WI38 (cell line): ENCODE data around the gene FOXN3.

Experiments
- H3K4me3 ChIP-seq: 2 replicates; pipeline ENCODE4 v1.5.1; 2011; ENCODE audit warnings: low read depth, mild to moderate bottlenecking, control low read depth, low read length
- TF ChIP-seq, protein P1 (sequence below): IDR thresholded peaks from 2 replicates; pipeline ENCODE4 v1.5.1; 2012; ENCODE audit warnings: low read depth, mild to moderate bottlenecking, control low read depth, low read length

The FOXN3 gene

DNA sequence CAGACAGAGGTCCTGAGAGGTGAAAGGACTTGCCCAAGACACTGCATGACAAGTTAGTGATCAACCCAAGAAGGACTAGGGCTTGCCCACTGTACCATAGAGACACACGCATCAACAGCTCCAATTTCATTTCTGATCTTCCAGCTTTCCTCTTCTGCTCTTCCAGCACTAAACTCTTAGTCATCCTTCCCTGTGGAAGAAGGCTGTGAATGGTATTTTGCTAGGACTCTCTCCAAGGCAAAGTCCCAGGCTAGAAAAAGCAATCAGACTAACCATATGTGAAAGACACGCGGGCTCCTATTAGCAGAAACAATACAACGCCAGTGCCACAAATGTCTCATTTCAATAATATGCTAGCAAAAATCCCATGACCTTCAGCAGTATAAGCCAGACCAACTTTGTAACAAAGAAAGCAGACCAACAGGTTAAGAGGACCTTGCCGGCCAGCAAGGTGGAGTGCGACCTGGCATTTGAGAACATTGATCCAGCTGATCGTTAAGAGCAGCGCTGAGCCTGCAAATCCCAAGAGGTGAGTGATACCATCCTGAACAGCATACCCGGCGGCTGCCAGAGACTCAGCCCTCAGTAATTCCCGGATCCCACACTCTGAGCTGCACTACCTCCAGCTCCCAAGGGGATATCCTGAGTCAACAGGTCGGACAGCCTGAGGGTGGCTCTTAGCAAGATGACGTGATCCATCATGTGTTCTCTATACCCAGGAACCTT lies 132.5 kb downstream of the FOXN3 start:
- TF ChIP-seq, protein P1, sequence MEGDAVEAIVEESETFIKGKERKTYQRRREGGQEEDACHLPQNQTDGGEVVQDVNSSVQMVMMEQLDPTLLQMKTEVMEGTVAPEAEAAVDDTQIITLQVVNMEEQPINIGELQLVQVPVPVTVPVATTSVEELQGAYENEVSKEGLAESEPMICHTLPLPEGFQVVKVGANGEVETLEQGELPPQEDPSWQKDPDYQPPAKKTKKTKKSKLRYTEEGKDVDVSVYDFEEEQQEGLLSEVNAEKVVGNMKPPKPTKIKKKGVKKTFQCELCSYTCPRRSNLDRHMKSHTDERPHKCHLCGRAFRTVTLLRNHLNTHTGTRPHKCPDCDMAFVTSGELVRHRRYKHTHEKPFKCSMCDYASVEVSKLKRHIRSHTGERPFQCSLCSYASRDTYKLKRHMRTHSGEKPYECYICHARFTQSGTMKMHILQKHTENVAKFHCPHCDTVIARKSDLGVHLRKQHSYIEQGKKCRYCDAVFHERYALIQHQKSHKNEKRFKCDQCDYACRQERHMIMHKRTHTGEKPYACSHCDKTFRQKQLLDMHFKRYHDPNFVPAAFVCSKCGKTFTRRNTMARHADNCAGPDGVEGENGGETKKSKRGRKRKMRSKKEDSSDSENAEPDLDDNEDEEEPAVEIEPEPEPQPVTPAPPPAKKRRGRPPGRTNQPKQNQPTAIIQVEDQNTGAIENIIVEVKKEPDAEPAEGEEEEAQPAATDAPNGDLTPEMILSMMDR, result no peak
- no peak overlapping the region for H3K4me3 ChIP-seq

DNA sequence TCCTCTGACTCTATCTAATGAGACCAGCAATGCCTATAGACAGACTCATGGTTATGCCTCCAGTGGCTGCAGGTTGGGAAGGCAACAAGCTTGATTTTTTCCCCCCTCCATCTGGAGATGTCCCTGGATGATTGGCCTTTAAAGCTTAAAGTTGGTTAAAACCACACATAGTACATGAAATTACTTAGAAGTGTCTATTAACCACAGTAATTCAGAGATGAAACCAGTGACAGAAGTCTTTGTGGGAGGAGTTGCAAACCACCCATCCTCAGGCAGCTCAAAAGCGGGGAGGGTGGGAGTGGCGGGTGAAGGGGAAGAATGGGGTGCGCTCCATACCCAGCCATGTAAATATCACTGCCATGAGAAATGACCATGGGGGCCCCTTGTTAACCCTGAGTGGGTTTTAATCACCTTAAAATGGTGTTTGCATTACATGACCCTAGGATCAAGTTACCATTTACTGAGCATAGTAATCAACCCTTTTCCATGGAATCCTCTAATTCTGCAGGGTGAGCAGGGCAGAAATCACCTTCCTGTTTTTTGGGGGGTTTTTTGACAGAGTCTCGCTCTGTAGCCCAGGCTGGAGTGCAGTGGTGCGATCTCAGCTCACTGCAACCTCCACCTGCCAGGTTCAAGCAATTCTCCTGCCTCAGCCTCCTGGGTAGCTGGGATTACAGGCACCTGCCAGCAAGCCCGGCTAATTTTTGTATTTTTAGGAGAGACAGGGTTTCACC lies 133.5 kb downstream of the FOXN3 start:
- H3K4me3 ChIP-seq, result no peak overlapping the region
- TF ChIP-seq, protein P1, result no peak

DNA sequence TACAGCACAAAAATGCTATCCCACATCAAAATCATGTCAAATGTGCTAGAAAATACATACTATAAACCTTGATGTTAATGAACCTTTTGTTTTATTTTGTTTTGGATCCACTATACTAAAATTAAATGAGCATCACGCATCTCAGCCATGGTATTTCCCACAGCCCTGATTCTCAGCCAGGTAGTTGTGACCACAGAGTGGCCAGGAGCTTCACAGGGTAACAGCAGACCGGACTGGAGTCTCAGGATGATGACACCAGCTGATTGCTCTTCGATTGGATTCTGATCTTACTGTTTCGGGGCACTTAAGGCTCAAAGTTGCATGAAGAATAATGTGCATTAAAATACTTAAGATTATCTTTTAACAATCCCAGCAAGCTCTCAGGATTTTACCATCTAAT lies 134.8 kb downstream of the FOXN3 start:
- no peak overlapping the region for H3K4me3 ChIP-seq
- TF ChIP-seq, protein P1, result no peak

DNA sequence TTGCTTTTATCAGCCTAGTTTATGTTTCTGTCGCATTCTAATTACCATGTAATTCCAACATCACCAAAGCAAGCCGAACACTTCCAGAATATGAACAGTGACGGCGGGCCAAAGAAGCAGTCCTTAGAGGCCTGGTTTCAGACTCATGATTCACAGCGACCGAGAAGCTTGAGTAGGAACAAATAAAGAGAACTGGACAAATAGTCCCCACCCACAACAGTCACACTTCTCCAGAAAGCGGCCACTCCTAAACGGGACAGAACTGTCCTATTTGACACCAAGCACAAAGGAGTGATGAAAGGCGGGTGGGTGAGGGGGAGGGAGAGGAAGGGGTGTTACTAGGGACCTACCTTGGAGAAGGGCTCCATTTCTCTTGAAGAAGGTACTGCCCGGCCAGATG lies 136.4 kb downstream of the FOXN3 start:
- TF ChIP-seq, protein P1, result no peak

DNA sequence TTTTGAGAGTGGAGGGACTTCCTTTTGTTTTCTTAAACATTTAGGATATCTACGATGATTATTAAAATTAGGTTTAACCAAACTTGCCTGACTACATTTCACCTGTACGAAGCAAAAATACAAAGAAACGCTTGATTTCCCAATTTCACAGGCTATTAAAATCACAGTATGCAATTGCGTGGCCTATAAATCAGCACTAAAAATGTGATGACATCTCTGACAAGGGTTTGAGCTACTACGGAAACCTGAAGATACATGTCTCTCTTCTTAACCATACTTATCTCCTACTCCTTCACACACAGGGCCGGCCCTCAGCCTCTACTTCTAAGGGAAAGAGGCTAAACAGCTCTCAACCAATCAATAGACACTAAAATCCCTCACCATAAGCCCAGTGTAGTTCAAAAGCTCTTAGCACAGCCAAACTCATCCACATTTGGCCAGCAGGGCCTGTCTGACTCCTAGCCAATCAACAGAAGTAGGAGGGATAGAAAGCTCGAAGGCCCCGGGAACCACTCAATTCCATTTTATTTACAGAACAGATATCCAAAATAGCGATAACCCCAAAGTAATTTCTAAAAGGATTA lies 137.3 kb downstream of the FOXN3 start:
- TF ChIP-seq, protein P1, result no peak
- H3K4me3 ChIP-seq, result no peak overlapping the region

More for the DNA sequence above, 136.4 kb downstream of the FOXN3 start:
- H3K4me3 ChIP-seq, result no peak overlapping the region

DNA sequence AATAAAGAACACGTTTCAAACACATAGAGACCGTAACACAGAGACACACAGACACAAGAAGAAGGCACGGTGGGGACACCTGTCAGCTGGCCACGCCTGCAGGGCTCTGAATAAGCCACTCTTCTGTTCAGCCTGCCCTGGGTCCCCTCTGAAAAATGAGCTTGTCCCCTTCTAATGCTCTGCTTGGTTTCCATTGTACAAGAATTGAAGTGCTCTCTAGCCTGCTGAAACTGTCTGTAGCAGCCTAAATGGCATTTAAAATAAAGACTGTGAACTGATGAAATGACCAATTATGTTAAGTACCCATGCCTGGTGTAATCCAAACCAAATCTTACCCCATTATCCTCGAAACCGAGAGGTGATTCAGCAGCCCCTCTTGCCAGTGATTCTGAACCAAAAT lies 139.8 kb downstream of the FOXN3 start:
- H3K4me3 ChIP-seq, result no peak overlapping the region
- TF ChIP-seq, protein P1, result no peak
